Muscle of leg (tissue), 11 donors: ENCODE results near the gene FAM72D. TPM values are rescaled to one million over a fixed set of nuclear protein-coding genes. Genes with fewer than 3 reads are reported as not detected.
A peak's percentile ranks its signal among the peaks of the same experiment; 100 is the strongest.
"Not testable (repeated sequence)": the region's sequence is repeated elsewhere in the genome, so short reads cannot be mapped to it uniquely, and the experiment has no call there.

Experiments used
- DNase-seq: peaks from one replicate; pipeline ENCODE4 v3.0.0; 2013
- H3K27ac ChIP-seq: one replicate; pipeline ENCODE4 v1.5.1; 2013; ENCODE audit warnings: mild to moderate bottlenecking, low read length, control low read depth
- H3K27me3 ChIP-seq: one replicate; pipeline ENCODE4 v1.6.1; 2013; ENCODE audit warnings: low read length; ENCODE audit not compliant: control insufficient read depth, insufficient read depth
- H3K36me3 ChIP-seq: one replicate; pipeline ENCODE4 v1.6.1; 2013; ENCODE audit warnings: low read length; ENCODE audit not compliant: control insufficient read depth, insufficient read depth
- H3K4me1 ChIP-seq: one replicate; pipeline ENCODE4 v1.6.1; 2013; ENCODE audit warnings: low read length; ENCODE audit not compliant: control insufficient read depth, insufficient read depth
- H3K4me3 ChIP-seq: one replicate; pipeline ENCODE4 v1.5.1; 2013; ENCODE audit warnings: low read length, control low read depth
- H3K9me3 ChIP-seq: replicated peaks from 2 replicates; pipeline ENCODE4 v1.6.1; 2013; ENCODE audit warnings: low read depth, low read length; ENCODE audit not compliant: control insufficient read depth
- WGBS: methylation state at CpG from one replicate; pipeline ENCODE4 v1.1.5; 2013; ENCODE audit warnings: missing lambda C conversion rate; ENCODE audit not compliant: insufficient coverage; 5-methylcytosine and 5-hydroxymethylcytosine counted together
- polyA plus RNA-seq, 8 donors: library from polyadenylated mRNA; unstranded; fragments of 120-200 nt; gene quantifications; one replicate each; pipeline versions ENCODE4 v1.2.1 to v1.2.3, GENCODE V29; 2013; ENCODE audit warnings: inconsistent platforms in 1 of 8, low replicate concordance in 1 of 8; ENCODE audit not compliant: insufficient read length in 8 of 8, insufficient read depth in 1 of 8
- total RNA-seq: library from RNA; stranded (reverse); fragments of 120-200 nt; gene quantifications from one replicate; pipeline ENCODE4 v1.2.4, GENCODE V29; 2013

Gene FAM72D
- total and polyA plus RNA-seq, 9 donors, result 0.69 to 2.0 (median 1.3) TPM

DNA sequence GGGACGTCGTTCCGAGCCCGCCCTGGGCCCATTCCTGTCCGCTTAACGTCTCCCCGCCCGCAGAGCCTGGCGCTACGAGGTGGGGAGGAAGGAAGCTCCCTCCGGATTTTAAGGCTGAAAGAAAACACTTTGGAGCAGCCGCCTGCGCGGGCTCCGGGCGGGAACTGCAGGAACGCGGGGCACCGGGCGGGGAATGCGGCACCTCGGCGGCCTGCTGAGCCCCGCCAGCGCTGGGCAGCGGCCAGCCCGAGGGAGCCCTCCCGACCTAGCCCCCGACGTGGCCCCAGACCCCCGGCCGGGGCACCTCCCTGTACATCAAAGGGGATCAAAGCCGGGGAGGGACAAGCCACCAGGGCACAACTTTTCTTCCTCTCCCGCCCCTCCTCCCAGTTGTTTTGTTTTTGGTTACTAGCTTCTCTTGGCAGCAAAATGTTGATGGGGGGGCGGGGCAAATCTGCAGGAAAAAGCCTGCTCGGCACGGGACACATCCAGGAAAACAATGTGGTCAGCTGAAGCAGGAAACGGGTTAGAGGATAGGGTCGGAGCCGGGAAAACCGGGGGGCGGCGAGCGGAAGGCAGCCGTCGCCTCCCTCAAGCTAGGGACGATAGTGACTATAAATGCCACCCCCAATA lies 2.1 kb upstream of the FAM72D start:
- DNase-seq, result peak; percentile 3
- whole genome bisulfite sequencing, result 3% methylated on average over 6 of the region's 47 CpGs
- H3K36me3 ChIP-seq, H3K9me3 ChIP-seq, H3K4me1 ChIP-seq, H3K27ac ChIP-seq, H3K27me3 ChIP-seq: not testable (repeated sequence)
- peak overlapping the region; percentile 17 for H3K4me3 ChIP-seq

DNA sequence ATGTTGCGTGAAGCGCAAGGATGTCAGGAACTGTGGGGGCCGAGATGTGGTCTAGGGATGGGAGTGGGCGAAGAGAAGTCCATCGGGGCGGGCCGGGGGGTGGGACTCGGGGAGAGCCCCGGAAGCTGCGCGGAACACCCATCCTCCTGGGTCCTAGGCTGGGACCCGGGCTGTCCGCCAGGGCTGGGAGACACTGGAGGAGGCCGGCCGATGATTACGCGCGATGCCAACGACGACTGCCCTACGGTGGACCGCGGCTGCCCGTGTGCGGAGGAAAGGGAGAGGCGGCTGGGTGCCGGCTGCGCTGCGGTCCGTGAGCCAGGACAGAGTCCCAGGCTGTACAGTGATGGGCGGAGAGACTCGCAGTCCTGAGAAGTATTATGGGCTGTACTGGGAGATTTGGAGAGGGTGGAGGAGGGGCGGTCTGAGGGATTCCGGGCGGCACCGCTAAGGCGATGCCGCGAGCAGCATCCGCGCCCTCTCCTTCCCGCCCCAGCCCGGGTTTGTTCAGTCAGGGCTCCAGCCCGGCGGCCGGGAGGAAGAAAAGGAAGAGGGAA lies 1.0 kb upstream of the FAM72D start:
- not testable (repeated sequence) for H3K4me3 ChIP-seq, H3K4me1 ChIP-seq, DNase-seq, H3K9me3 ChIP-seq, H3K36me3 ChIP-seq, H3K27me3 ChIP-seq
- H3K27ac ChIP-seq, result peak overlapping the region; percentile 65
- no CpG with 5 or more reads among the region's 46 CpGs for WGBS

DNA sequence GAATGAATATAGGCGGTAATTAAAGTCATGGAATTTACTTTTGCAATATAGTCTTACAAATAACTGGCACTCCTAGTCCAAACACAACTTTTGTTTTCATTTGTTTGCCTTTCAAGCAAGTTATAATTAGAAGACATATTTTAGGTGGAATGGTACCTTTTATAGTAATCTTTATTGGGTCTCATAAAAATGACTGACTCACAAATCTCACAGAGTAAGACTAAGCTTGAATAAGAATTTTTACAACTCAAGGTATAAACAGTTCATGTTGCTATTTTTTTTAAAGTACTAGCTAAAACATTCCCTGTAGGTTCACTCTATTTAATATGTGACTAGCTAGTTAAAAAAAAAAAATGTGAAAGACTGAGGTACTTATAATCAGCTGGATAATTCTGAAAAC lies 6.0 kb downstream of the FAM72D start:
- H3K27me3 ChIP-seq, H3K36me3 ChIP-seq, H3K9me3 ChIP-seq, H3K4me3 ChIP-seq, H3K4me1 ChIP-seq, H3K27ac ChIP-seq, DNase-seq: not testable (repeated sequence)
- no CpG with 5 or more reads among the region's 1 CpG for WGBS

DNA sequence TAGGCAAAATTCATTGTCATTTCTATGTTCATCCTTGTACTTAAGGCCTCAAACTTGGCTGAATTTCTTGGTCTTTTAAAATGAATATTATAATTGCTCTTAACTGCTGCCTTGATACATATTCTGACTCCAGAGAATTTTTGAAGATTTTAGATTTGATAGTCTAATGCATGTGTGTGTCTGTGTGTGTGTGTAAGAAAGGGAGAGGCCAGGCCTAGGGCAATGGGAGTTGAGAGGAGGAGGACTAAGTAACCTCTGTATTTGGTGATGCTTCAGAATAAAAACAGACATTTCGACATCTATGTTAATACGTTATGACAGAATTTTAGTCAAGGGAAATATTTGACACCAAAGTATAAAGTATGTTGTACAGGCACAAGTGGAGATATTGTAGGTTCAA lies 7.5 kb downstream of the FAM72D start:
- not testable (repeated sequence) for H3K4me3 ChIP-seq, H3K4me1 ChIP-seq, H3K36me3 ChIP-seq, H3K27ac ChIP-seq, H3K9me3 ChIP-seq, H3K27me3 ChIP-seq, DNase-seq
- WGBS, result no CpG with 5 or more reads among the region's 2 CpGs

DNA sequence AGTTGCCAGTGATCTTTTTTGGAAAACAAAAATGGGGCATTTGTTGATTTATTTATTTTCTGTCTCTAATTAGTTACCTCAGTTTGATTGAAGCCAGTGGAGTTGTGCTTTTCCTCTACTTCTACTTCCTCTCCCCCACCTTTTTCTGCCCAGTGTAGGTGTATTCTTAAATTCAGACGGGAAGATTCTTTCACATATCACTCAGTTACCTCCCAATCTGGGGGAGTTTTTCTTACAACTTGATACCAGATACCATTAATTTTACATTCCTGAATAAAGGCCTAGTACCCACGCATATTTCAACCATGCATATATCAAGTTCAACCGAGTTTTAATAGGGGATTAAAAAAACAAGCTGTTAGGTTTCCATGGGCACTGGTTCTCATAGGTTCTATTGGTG lies 15.9 kb downstream of the FAM72D start:
- not testable (repeated sequence) for H3K4me3 ChIP-seq, H3K27ac ChIP-seq, H3K27me3 ChIP-seq, DNase-seq, H3K4me1 ChIP-seq, H3K36me3 ChIP-seq, H3K9me3 ChIP-seq
- no CpG with 5 or more reads among the region's 3 CpGs for WGBS

DNA sequence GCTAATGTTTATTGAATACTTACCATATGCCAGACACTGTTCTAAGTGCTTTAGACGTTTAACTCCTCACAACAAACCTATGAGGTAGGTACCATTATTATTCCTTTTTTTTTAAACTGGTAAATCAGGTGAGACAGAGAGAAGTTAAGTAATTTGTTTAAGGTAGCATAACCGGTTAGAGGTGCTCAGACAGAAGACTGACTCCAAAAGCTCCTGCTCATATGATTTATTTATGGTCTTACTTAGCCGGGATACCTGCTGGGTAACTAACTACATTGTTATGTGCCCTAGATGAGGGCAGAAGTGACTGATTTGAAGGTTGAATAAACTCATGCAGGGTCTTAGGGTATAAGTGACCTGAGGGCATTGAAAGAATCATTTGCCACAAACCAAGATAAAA lies 16.9 kb downstream of the FAM72D start:
- H3K4me1 ChIP-seq, H3K27ac ChIP-seq, H3K4me3 ChIP-seq, H3K9me3 ChIP-seq, DNase-seq, H3K27me3 ChIP-seq, H3K36me3 ChIP-seq: not testable (repeated sequence)
- WGBS, result no CpG with 5 or more reads among the region's 3 CpGs

DNA sequence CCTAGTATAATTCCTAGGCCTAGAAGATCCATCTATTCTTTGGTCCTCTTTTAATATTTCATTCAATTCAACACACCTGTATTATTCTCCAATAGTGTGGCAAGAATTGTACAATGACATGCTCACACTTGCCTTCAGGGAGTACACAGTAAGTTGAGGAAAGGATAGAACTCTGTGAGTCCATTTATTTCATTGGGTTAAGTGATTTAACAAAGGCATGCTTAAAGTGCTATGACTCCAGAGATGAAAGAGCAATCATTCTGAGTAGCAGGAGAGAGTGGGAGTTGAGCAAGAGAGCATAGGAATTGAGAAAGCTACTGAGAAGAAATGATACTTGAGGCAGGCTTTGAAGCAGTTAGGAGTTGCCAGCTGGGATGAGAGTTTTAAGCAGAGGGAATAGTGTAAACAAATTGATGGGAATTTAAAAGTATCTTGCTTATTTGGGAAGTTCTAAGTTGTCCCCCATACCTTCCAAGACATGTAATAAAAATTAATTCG lies 18.8 kb downstream of the FAM72D start:
- no CpG with 5 or more reads among the region's 1 CpG for WGBS
- not testable (repeated sequence) for H3K36me3 ChIP-seq, H3K27me3 ChIP-seq, H3K4me1 ChIP-seq, H3K4me3 ChIP-seq, DNase-seq, H3K27ac ChIP-seq, H3K9me3 ChIP-seq

DNA sequence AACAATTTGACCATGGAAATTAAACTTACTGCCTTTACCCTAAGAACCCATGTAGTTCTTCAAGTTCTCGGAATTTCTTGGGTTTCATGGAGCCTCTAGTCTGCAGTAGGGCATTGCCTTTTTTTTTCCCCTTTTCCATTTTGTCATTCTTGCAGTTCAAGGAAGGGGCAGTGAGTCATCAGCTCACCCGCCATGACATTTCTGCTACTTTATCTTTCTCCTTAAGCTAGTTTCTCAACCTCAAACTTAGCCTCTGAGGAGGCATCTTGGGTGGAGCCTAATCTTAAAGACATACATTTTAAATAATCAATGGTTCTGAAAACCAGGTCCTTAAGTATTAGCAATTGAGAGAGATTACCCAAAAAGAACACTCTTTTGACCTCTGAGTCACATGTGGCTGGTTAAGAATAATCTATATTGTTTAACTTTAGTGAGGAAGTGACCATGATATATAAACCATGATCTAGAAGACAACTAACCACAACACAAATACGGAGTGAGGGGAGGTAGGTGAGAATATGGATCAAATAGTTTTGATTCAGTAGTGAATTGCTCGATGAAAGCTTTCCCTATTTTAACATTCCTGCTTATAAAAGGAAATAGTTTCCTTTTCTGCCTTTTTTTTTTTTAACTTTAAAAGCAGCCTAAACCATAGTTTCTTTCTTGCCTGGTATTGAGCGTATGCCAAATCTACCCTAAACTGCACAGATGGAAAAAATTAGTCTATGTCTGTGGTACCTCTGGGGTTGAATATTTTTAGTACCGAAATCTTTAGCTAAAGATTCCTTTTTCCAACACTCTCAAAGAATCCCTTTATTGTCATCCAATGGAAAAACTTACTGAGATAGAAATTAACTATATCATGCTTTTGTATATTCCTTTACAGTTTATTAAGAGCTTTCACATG lies 20.1 kb downstream of the FAM72D start:
- WGBS, result no CpG with 5 or more reads among the region's 6 CpGs
- H3K9me3 ChIP-seq, DNase-seq, H3K4me1 ChIP-seq, H3K4me3 ChIP-seq, H3K36me3 ChIP-seq, H3K27me3 ChIP-seq, H3K27ac ChIP-seq: not testable (repeated sequence)

DNA sequence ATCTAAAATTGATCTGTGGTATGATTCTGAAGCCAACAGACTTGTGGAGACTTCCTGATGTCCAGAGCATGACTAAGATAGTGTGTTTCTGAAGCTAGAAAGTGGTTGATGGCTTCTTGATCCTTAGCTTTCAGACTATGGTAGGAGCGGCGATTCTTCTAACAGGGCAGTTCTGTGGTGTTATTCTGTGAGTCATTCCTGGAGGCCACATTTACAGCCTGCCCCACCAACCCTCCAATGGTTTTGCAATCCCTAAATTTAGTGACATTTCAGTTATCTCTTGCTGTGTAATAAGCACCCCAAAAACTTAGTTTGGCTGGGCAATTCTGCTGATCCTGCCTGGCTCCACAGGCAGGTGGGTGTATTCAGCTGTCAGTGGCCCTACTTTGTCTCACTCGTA lies 24.1 kb downstream of the FAM72D start:
- H3K36me3 ChIP-seq, H3K9me3 ChIP-seq, H3K4me1 ChIP-seq, H3K27ac ChIP-seq, H3K4me3 ChIP-seq, DNase-seq, H3K27me3 ChIP-seq: not testable (repeated sequence)
- no CpG with 5 or more reads among the region's 3 CpGs for WGBS

DNA sequence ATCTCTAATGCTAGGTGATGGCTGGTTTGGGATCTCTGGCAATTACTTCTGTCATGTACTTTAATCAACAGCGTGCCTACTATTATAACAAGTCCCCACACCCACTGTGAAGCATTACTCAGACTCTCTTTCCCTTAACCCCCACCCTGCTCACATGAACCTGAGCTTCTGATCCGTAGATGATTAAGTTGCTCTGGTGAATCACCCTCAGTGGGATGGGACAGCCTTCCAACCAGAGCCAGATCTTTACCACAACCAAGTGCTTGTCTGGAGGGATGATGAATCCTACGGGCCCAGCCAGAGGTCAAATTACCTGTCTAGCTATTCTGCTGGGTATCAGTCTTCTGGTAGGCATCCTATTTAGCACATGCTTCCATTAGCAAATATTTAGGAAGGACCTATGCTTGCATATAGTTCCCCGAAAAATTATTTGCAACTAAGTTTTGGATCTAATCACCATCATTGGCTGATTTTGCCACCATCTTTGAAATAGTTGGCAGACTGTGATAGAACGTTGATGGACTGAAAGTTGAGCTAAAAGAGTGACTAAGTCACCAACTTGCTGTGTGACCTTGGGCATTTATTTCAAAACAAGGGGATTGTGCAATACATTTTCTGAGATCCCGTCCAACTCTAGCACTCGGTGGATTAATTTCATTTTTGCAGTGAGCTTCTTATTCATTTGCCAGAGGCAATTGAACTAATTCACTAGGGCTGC lies 26.7 kb downstream of the FAM72D start:
- not testable (repeated sequence) for H3K27me3 ChIP-seq, H3K4me3 ChIP-seq, DNase-seq, H3K9me3 ChIP-seq, H3K27ac ChIP-seq, H3K36me3 ChIP-seq, H3K4me1 ChIP-seq
- no CpG with 5 or more reads among the region's 7 CpGs for WGBS
